WERI-Rb-1 (cell line): ENCODE measurements around the gene FOXI3.

Source experiments
- DNase-seq: peaks from one replicate; pipeline ENCODE4 v3.0.0-alpha.2; 2020
- H3K27ac ChIP-seq: fragments of 250-450 bp; sonication (Bioruptor Pico); 2 replicates; pipeline ENCODE4 v1.5.1; 2020; ENCODE audit warnings: mild to moderate bottlenecking, moderate library complexity
- H3K27me3 ChIP-seq: fragments of 250-450 bp; sonication (Bioruptor Pico); 2 replicates; pipeline ENCODE4 v1.5.1; 2021; ENCODE audit warnings: mild to moderate bottlenecking, low read depth, moderate library complexity; ENCODE audit not compliant: insufficient read depth, severe bottlenecking
- H3K36me3 ChIP-seq: fragments of 250-450 bp; sonication (Bioruptor Pico); 2 replicates; pipeline ENCODE4 v1.5.1; 2020; ENCODE audit warnings: mild to moderate bottlenecking, moderate library complexity
- H3K4me3 ChIP-seq: 2 replicates; pipeline ENCODE4 v1.5.1; 2011; ENCODE audit warnings: low read depth, mild to moderate bottlenecking, control low read depth, low read length
- H3K9me3 ChIP-seq: fragments of 250-450 bp; sonication (Bioruptor Pico); 2 replicates; pipeline ENCODE4 v1.5.1; 2021; ENCODE audit warnings: mild to moderate bottlenecking, moderate library complexity; ENCODE audit not compliant: severe bottlenecking
- CTCF ChIP-seq: IDR thresholded peaks from 2 replicates; pipeline ENCODE4 v1.5.1; 2011; ENCODE audit warnings: low read depth, mild to moderate bottlenecking, control low read depth, inconsistent platforms, low read length

Gene FOXI3

GRCh38 chr2:88452565-88452905 is at the start of gene FOXI3:
FOXI3 (minus strand) TSS chr2:88452693; CDS start chr2:88452535, 158 bp downstream.
- Histone ChIP-seq H3K36me3 (no peaks in the 10 kb centered on the region), H3K27me3 (peaks cover 85% of the 10 kb centered on the region), H3K9me3 (peaks cover 6% of the 10 kb centered on the region), H3K4me3 (no peak within 1 kb of the TSS), H3K27ac (no peak within 1 kb of the TSS)
- TF ChIP-seq CTCF = no peak
- DNase-seq = no peak

- H3K27me3 ChIP-seq = peaks cover 67% of the 10 kb centered on the region
- H3K4me3 ChIP-seq = no peak overlapping the region
- TF ChIP-seq CTCF = no peak
- no peaks in the 10 kb centered on the region for H3K36me3 ChIP-seq
- peaks cover 12% of the 10 kb centered on the region for H3K9me3 ChIP-seq
- H3K27ac ChIP-seq = no peak overlapping the region
- DNase-seq = no peak
Observed at GRCh38 chr2:88500691-88501090, 48.2 kb upstream of the FOXI3 start.

GRCh38 chr2:88499204-88499603 is 46.7 kb upstream of the FOXI3 start:
- H3K36me3 ChIP-seq = no peaks in the 10 kb centered on the region
- DNase-seq = no peak
- H3K27ac ChIP-seq = no peak overlapping the region
- H3K9me3 ChIP-seq = peaks cover 8% of the 10 kb centered on the region
- no peak for TF ChIP-seq CTCF
- H3K4me3 ChIP-seq = no peak overlapping the region
- H3K27me3 ChIP-seq = peaks cover 72% of the 10 kb centered on the region

- Histone ChIP-seq H3K9me3 (no peaks in the 10 kb centered on the region), H3K27ac (no peak overlapping the region), H3K27me3 (peaks cover 88% of the 10 kb centered on the region), H3K4me3 (no peak overlapping the region), H3K36me3 (no peaks in the 10 kb centered on the region)
- no peak for DNase-seq
- TF ChIP-seq CTCF = no peak
Observed at GRCh38 chr2:88493481-88493880, 41.0 kb upstream of the FOXI3 start.

GRCh38 chr2:88492002-88492401 is 39.5 kb upstream of the FOXI3 start:
- H3K9me3 ChIP-seq = no peaks in the 10 kb centered on the region
- H3K36me3 ChIP-seq = no peaks in the 10 kb centered on the region
- DNase-seq = no peak
- H3K27me3 ChIP-seq = peaks cover 86% of the 10 kb centered on the region
- no peak overlapping the region for H3K27ac ChIP-seq
- TF ChIP-seq CTCF = no peak
- no peak overlapping the region for H3K4me3 ChIP-seq

- H3K4me3 ChIP-seq = no peak overlapping the region
- peaks cover 85% of the 10 kb centered on the region for H3K27me3 ChIP-seq
- no peak for DNase-seq
- no peak overlapping the region for H3K27ac ChIP-seq
- no peaks in the 10 kb centered on the region for H3K36me3 ChIP-seq
- no peaks in the 10 kb centered on the region for H3K9me3 ChIP-seq
- no peak for TF ChIP-seq CTCF
Observed at GRCh38 chr2:88489181-88489580, 36.7 kb upstream of the FOXI3 start.
